Liver (tissue), 9 donors: Measurements from ENCODE around the gene SRRD. TPM values are rescaled to one million over a fixed set of nuclear protein-coding genes. Genes with fewer than 3 reads are reported as not detected.

ENCODE experiments used
- DNase-seq: peaks from one replicate; pipeline ENCODE4 v3.0.0-alpha.2; 2017; ENCODE audit warnings: low spot score
- H3K27ac ChIP-seq, 2 donors: one replicate each; pipeline ENCODE4 v1.7.0; 2013; ENCODE audit warnings: inconsistent platforms in 2 of 2, low read length in 2 of 2, control low read depth in 1 of 2, low read depth in 1 of 2, mild to moderate bottlenecking in 1 of 2
- H3K27me3 ChIP-seq, 4 donors: one replicate each; pipeline versions ENCODE4 v1.6.1 to v1.7.0; 2013; ENCODE audit warnings: low read length in 3 of 4, inconsistent platforms in 1 of 4, mild to moderate bottlenecking in 1 of 4, moderate library complexity in 1 of 4; ENCODE audit not compliant: control insufficient read depth in 4 of 4, insufficient read depth in 4 of 4
- H3K36me3 ChIP-seq, 4 donors: one replicate each; pipeline versions ENCODE4 v1.6.1 to v1.7.0; 2013; ENCODE audit warnings: low read length in 3 of 4, mild to moderate bottlenecking in 3 of 4, low read depth in 1 of 4, moderate library complexity in 1 of 4; ENCODE audit not compliant: control insufficient read depth in 4 of 4, insufficient read depth in 3 of 4
- H3K4me1 ChIP-seq, 4 donors: one replicate each; pipeline versions ENCODE4 v1.6.1 to v1.7.0; 2013; ENCODE audit warnings: low read length in 3 of 4, mild to moderate bottlenecking in 3 of 4, moderate library complexity in 1 of 4; ENCODE audit not compliant: control insufficient read depth in 4 of 4, insufficient read depth in 4 of 4
- H3K4me3 ChIP-seq, 3 donors: one replicate each; pipeline versions ENCODE4 v1.6.1 to v1.7.0; 2013; ENCODE audit warnings: low read length in 3 of 3, control low read depth in 1 of 3, low read depth in 1 of 3, mild to moderate bottlenecking in 1 of 3
- H3K9ac ChIP-seq, 2 donors: one replicate each; pipeline ENCODE4 v1.7.0; 2013; ENCODE audit warnings: low read length in 2 of 2, mild to moderate bottlenecking in 2 of 2, moderate library complexity in 2 of 2, control low read depth in 1 of 2, low read depth in 1 of 2
- H3K9me3 ChIP-seq, 4 donors: one replicate each; pipeline versions ENCODE4 v1.6.1 to v1.7.0; 2013; ENCODE audit warnings: low read length in 3 of 4; ENCODE audit not compliant: control insufficient read depth in 4 of 4
- ATF3 ChIP-seq: IDR thresholded peaks from 2 replicates; pipeline ENCODE4 v1.6.1; 2016; ENCODE audit warnings: antibody characterized with exemption
- CTCF ChIP-seq: fragments of 150-350 bp; IDR thresholded peaks from 2 replicates; pipeline ENCODE4 v1.5.1; 2017; ENCODE audit warnings: improper control_type of control experiment, low read depth, low read length; ENCODE audit not compliant: missing input control
- EGR1 ChIP-seq, 2 donors: IDR thresholded peaks; 2 replicates each; pipeline ENCODE4 v1.6.1; 2016 to 2018; ENCODE audit warnings: antibody characterized with exemption in 2 of 2, low read depth in 2 of 2
- FOXA1 ChIP-seq: IDR thresholded peaks from 2 replicates; pipeline ENCODE4 v1.6.1; 2016; ENCODE audit warnings: antibody characterized with exemption
- FOXA2 ChIP-seq: IDR thresholded peaks from 2 replicates; pipeline ENCODE4 v1.6.1; 2016; ENCODE audit warnings: antibody characterized with exemption
- GABPA ChIP-seq, 2 donors: IDR thresholded peaks in 1 of 2; conservative IDR thresholded peaks in 1 of 2; 2 replicates each; pipeline ENCODE4 v1.6.1; 2016; ENCODE audit warnings: antibody characterized with exemption in 2 of 2, mild to moderate bottlenecking in 1 of 2, moderate library complexity in 1 of 2
- HNF4A ChIP-seq, 2 donors: conservative IDR thresholded peaks; 2 replicates each; pipeline ENCODE4 v1.6.1; 2016; ENCODE audit warnings: antibody characterized with exemption in 2 of 2, mild to moderate bottlenecking in 2 of 2
- HNF4G ChIP-seq: IDR thresholded peaks from 2 replicates; pipeline ENCODE4 v1.6.1; 2016; ENCODE audit warnings: antibody characterized with exemption
- JUND ChIP-seq, 2 donors: IDR thresholded peaks; 2 replicates each; pipeline ENCODE4 v1.6.1; 2016; ENCODE audit warnings: antibody characterized with exemption in 2 of 2
- MAX ChIP-seq: IDR thresholded peaks from 2 replicates; pipeline ENCODE4 v1.6.1; 2016; ENCODE audit warnings: antibody characterized with exemption
- NR2F2 ChIP-seq: IDR thresholded peaks from 2 replicates; pipeline ENCODE4 v1.6.1; 2016; ENCODE audit warnings: antibody characterized with exemption
- RAD21 ChIP-seq, 2 donors: IDR thresholded peaks; 2 replicates each; pipeline ENCODE4 v1.6.1; 2016; ENCODE audit warnings: antibody characterized with exemption in 2 of 2, mild to moderate bottlenecking in 2 of 2
- REST ChIP-seq: IDR thresholded peaks from 2 replicates; pipeline ENCODE4 v1.6.1; 2016; ENCODE audit warnings: antibody characterized with exemption, mild to moderate bottlenecking
- RXRA ChIP-seq, 2 donors: IDR thresholded peaks; 2 replicates each; pipeline ENCODE4 v1.6.1; 2017 to 2018; ENCODE audit warnings: antibody characterized with exemption in 2 of 2, mild to moderate bottlenecking in 1 of 2
- SP1 ChIP-seq: IDR thresholded peaks from 2 replicates; pipeline ENCODE4 v1.6.1; 2018; ENCODE audit warnings: antibody characterized with exemption, mild to moderate bottlenecking
- TAF1 ChIP-seq: conservative IDR thresholded peaks from 2 replicates; pipeline ENCODE4 v1.6.1; 2016; ENCODE audit warnings: antibody characterized with exemption, mild to moderate bottlenecking
- YY1 ChIP-seq: IDR thresholded peaks from 2 replicates; pipeline ENCODE4 v1.6.1; 2016; ENCODE audit warnings: antibody characterized with exemption, mild to moderate bottlenecking
- ZBTB33 ChIP-seq: IDR thresholded peaks from 2 replicates; pipeline ENCODE4 v1.6.1; 2016; ENCODE audit warnings: antibody characterized with exemption
- WGBS: extraction: QIAGEN DNeasy Blood & Tissue Kit; methylation state at CpG from one replicate; pipeline ENCODE4 v1.1.7; 2013; 5-methylcytosine and 5-hydroxymethylcytosine counted together
- polyA plus RNA-seq, 2 donors: library from polyadenylated mRNA; stranded (reverse) in 1 of 2; unstranded in 1 of 2; fragments of 200-250 nt in 1 of 2; fragments of >200 nt in 1 of 2; fragmentation: Nextera tagmentation in 1 of 2; extraction: Ambion mirVana in 1 of 2; gene quantifications; one replicate each; pipeline versions ENCODE4 v1.2.1 to v1.2.3, GENCODE V29; 2013 to 2015
- total RNA-seq, 2 donors: library from RNA; depleted of rRNA; stranded (reverse); fragments of >200 nt; gene quantifications; one replicate each; pipeline ENCODE4 v1.2.3, GENCODE V29; 2014
- donor health status: healthy.
- donor health status: healthy.
- donor health status: healthy.
- donor health status: healthy.
- donor health status: healthy.

SRRD gene
- total and polyA plus RNA-seq, 4 donors: 8.7 to 18.6 (median 13.6) TPM

GRCh38 chr22:26446808-26447515 lies 36.7 kb upstream of the SRRD start:
- Histone ChIP-seq H3K9ac (no peak overlapping the region), H3K4me1 (no peaks in the 10 kb centered on the region), H3K27me3 (no peaks in the 10 kb centered on the region), H3K9me3 (no peaks in the 10 kb centered on the region), H3K27ac (no peak overlapping the region), H3K36me3 (peaks cover 0 to 17% (median 8%) of the 10 kb centered on the region in 4 donors), H3K4me3 (no peak overlapping the region)
- no peak for DNase-seq
- TF ChIP-seq ATF3 (no peak), TAF1 (no peak), MAX (no peak), NR2F2 (no peak), FOXA1 (no peak), JUND (IDR thresholded peaks at IDR 0.05) (no peak), GABPA (IDR thresholded peaks at IDR 0.05 in 1 of 2, conservative IDR thresholded peaks at IDR 0.05 in 1 of 2) (no peak), EGR1 (IDR thresholded peaks at IDR 0.05; ENCODE audit: low read depth in 2 of 2) (no peak), CTCF (no peak), FOXA2 (no peak), REST (no peak), RXRA (IDR thresholded peaks at IDR 0.05) (no peak), ZBTB33 (no peak), HNF4A (conservative IDR thresholded peaks at IDR 0.05) (no peak), HNF4G (no peak), YY1 (no peak), RAD21 (IDR thresholded peaks at IDR 0.05) (no peak), SP1 (no peak)
- WGBS: 93% methylated on average over 17 of the region's 17 CpGs
